NCI-H524 (cell line): ENCODE results near the gene ELMO1.

Source experiments
- DNase-seq, 2 experiments: peaks; one replicate each; lab custom pipeline; 2025; lab: John Stamatoyannopoulos, UW

The ELMO1 gene

DNA sequence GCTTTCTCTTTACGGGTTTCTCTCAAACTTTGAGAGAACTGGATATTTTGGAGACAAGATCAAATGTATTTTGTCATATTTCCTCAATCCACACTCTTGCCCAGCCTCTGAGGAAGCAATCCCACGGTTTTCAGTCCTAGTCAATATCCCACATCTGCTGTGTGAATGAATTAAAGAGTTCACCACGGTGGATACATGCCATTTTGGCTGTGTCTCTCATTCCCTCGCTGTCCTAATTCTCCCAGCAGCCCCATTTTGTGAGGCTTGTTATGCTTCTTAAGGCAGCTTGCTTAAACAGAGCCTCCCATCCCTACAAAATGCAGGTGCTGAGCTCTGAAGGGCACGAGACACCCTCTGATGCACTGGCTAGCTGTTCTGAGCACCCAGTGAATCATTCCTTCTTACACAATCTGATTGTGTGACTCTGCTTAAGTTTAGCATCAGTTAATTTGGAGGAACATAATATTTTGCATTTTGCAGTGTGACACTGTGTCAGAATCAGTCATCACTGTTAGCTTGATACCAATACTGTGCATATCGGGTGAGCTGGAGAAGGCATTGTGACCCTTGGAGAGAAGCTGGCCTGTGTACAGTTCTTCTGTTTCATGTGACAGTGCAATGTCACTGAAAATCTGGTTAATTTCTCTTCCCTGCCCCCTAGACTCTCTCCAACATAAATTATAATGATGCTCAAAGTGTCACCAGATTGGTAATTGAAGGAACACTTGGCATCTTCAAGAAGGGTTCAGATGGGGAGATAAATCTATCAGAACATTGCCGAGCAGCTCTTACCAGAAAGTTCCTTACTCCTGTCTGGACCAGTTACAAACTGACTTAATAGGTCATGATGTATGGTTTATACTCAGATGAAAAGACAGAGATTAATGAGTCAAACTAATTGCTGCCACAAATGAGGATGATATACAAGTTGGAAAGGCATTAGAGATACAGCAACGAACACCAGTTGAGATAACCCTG lies 620.6 kb downstream of the ELMO1 start:
- no peak for DNase-seq

GRCh38 chr7:36825501-36825900 lies 623.2 kb downstream of the ELMO1 start:
- DNase-seq, result no peak

DNA sequence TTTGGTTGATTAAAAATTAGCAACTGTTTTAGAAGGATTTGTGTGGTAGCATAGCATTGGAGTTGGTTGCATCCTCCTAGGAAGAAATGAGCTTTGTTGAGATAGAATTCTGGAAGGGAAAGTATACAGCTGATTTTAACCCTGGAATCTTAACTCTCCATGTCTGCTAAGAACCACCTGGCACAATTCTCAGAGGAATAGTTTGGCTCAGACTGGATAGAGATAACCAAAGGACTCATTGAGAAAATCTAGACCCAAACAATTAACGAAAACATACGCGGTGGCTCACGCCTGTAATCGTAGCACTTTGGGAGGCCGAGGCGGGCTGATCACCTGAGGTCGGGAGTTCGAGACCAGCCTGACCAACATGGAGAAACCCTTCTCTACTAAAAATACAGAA lies 625.3 kb downstream of the ELMO1 start:
- DNase-seq, result no peak

- DNase-seq, result no peak
Observed at GRCh38 chr7:36821617-36822016, 627.0 kb downstream of the ELMO1 start.

DNA sequence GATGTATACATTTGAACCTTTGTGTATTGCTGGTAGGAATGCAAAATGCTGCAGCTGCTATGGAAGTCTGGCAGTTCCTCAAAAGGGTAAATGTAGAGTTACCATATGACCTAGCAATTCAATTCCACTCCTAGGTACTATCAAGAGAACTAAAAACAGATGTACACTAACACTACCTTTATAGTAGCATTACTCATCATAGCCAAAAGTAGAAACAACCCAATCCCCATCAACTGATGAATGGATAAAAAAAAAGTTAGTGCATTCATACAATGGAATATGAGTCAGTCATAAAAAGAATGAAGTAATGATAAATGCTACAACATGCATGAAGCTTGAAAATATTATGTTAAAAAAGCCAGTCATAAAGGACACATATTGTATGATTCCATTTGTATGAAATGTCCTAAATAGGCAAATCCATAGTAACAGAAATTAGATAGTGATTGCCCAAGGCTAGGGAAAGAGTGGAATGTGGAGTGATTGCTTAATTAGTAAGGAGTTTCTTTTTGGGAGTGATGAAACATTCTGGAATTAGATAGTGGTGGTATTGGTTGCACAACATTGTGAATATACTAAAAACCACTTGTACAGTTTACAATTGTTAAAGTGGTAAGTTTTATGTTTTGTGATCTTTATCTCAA lies 628.0 kb downstream of the ELMO1 start:
- no peak for DNase-seq

DNA sequence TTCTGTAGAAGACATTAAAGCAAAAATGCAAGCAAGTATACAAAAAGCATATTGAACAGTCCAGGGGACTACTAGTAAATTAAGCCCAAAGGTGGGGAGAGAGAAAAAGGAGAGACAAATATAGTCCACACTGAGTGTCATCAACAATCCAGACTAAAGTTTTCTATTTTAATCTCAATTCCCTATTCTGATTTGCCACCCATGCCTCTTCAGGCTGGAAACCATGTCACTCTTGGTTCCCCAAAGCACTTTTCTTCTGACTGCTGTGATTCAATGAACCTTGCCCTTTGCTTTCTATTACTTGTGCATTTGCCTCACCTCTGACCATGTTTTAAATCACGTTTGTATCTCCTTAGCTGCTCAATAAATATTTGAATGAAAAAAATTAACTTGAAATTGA lies 629.0 kb downstream of the ELMO1 start:
- no peak for DNase-seq

DNA sequence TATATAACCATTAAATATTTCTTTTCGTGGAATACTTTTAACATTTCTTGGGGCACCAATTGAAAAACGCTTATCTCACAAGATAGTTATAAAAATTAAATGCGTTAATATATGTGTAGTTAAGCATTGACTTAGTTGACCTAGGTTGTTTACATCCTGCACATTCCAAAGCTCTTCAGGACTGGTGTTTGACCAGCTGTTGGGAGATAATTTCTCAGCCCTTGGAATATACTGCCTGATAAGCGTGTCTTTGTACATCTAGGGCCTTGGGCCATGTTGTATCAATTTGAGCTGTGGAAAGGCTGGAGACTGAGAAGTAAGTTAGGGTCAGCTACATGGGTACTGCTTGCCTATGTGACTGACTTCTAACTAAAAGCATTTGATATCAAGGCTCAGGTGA lies 634.4 kb downstream of the ELMO1 start:
- DNase-seq, result no peak

GRCh38 chr7:36811807-36812206 lies 636.9 kb downstream of the ELMO1 start:
- DNase-seq, result no peak

DNA sequence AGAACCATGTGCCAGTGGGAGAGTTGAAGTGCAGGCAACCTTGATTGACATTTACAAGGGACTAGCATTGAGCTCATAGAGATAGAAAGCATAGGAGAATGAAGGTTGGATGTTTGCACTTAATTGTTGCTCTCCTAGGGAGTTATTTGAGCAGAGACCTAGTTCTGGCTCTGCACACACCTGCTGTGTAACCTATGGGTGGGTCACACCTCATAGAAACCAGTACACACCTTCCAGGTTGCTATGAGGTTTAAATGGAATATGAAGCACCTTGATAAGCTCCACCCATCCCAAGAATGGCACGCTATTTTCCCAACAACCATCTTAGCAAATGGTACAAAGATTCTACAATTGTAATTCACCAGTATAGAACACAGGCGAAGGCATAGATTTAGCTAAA lies 638.2 kb downstream of the ELMO1 start:
- no peak for DNase-seq

GRCh38 chr7:36810032-36810431 lies 638.6 kb downstream of the ELMO1 start:
- DNase-seq, result no peak

GRCh38 chr7:36809510-36809909 lies 639.2 kb downstream of the ELMO1 start:
- no peak for DNase-seq

DNA sequence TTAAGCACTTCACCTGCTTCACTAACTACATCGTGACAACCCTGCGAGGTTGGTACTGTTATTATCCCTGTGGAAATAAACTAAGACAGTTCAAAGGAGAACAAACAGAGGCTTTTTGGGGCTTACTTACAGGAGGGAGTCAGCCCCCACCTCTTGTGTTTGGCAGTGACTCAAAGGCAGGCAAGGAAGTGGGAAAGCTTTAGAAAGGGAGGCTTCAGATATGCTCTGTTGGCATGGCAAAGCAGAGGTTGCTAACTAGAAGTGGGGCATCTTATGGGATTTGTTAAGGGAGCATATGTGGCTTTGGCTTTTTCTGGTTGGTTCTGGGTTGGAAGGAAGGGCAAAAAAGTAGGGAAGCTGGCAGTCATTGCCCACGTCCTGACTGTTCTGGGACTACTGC lies 639.6 kb downstream of the ELMO1 start:
- DNase-seq, result no peak

DNA sequence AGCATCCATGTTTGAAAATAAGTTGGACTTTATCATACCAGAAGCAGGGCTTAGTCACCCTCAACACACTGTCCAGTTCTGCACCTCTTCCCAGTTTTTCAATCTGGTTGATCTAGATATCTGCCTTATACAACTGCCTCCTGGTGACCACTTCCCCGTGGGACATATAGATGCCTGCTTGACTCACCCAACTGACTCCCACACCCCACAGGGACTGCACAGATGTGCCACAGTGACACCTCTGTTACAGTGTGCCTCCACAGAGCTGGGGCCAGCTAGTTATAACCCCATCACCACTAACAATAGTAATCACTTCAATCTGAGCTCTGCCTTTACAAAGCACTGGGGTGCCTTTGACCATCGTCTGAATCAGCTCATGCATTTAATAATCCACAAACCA lies 641.8 kb downstream of the ELMO1 start:
- no peak for DNase-seq
